GM18858 (cell line): Measurements from ENCODE around the gene PLCB1.
A peak's percentile ranks its signal among the peaks of the same experiment; 100 is the strongest.

ENCODE experiments used
- ATAC-seq: cut with Tn5 transposase; IDR thresholded peaks from one replicate; pipeline ENCODE4 v1.9.1; 2021; ENCODE audit not compliant: unreplicated experiment

The PLCB1 gene

DNA sequence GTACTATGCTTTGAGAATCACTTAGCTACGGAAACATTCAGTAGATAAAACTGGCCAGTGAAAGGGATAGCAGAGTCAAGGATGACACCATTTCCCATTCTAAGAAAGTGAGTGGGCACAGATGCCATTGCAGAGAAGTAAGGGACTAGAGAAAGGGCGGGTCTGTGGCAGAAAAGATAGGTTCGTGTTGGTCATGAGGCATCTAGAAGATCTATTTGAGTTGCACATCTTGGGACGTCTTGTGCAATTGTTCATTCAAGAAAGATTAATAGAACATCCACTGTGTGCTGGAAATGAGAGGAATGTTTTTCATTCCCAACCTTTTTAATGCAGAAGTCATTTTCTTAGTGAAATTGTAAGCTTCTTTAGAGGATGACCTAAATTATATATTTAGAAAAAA lies 161.7 kb downstream of the PLCB1 start:
- no peak for ATAC-seq

DNA sequence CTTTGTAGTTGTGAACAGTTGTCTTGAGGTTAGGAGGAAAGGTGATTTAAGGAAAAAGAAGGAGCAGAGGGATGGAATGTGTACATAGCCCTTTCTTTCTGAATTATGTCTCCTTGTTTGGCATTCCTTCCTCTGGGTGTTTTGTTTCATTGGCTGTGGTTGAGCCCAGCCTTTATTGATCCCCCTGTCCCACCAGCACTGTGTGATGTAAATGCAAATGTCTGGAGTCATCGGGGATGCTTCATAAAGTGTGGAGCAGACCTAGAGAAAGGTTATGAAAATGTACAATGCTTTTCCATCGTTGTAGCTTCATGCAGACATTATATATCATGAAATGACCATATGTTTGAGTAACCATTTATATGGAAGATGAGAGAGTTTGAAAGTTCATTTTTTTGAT lies 164.5 kb downstream of the PLCB1 start:
- no peak for ATAC-seq

DNA sequence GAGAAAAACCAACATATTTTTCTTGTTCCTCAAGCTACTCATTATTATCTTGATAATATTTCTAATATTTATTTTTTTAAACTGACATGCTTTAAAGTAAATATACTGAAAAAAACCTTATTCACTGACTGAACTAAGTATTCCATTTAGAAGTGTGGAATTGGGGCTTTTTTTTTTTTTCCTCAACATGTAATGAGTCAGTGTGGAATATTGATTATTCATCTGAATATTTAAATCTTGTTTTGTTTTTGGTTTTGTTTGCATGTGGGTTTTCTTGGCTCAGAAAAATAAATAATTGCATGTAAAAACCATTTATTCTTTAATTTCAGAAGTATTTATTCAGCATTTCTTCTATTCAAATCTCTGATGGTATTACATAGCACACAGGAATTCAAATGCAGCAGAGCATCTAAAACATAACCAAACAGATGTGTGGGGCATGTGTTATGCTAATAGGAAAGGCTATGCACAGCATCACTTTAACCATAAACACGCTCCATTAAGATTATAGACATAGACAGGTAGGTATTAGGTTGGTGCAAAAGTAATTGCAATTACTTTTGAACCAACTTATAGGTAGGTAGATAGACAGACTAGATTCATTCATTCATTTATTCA lies 166.5 kb downstream of the PLCB1 start:
- ATAC-seq, result no peak

DNA sequence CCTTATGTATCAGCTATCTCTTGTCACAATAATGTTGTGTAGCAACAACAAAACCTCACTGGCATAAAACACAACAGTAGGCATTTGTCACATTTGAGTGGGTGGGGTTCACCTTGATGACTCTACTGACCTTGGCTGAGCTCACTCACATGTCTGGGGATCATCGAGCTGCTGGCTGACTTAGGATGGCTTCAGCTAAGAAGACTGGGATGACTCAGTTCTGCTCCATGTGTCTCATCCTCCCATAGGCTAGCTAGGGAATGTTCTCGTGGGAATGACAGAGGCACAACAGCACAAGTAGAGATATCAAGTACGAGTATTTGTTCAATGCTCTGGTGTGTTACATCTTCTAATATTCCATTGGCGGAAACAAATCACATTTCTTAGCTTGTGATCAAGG lies 167.9 kb downstream of the PLCB1 start:
- ATAC-seq, result no peak

DNA sequence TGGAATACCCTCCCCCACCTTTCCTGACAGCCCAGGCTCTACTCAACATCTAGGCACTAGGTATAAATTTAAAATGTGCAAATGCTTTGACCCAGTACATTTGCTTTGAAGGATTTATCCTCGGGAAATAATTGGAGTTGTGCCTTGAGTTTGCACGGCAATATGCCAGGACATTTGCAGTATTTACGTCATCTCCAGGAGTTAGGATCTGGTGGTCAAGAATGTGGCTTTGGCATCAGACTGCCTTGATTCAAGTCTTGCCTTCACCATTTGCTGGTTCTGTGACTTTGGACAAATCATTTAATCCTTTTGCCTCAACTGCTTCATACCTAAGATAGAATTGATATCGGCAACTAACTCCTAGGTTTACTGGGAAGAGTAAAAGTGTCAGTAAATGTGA lies 169.6 kb downstream of the PLCB1 start:
- ATAC-seq, result no peak

DNA sequence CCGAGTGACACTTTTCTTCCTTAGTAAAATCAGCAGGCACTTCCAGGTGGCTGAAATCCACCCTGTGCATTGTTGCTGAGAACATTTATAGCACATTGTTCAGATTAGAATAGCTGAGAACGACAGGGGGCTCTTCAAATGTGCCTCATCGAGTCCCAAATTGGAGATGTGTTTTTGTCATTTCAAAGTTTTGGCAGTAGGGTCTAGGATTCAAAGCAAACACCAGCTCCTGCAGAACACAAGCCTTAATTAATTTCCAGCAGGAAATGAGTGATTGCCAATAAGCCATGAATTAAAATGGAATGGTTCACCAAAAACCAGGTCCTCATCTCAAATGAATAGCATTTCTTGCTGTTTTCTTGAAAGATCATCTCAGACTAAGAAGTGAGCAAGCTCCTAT lies 171.6 kb downstream of the PLCB1 start:
- ATAC-seq, result no peak

DNA sequence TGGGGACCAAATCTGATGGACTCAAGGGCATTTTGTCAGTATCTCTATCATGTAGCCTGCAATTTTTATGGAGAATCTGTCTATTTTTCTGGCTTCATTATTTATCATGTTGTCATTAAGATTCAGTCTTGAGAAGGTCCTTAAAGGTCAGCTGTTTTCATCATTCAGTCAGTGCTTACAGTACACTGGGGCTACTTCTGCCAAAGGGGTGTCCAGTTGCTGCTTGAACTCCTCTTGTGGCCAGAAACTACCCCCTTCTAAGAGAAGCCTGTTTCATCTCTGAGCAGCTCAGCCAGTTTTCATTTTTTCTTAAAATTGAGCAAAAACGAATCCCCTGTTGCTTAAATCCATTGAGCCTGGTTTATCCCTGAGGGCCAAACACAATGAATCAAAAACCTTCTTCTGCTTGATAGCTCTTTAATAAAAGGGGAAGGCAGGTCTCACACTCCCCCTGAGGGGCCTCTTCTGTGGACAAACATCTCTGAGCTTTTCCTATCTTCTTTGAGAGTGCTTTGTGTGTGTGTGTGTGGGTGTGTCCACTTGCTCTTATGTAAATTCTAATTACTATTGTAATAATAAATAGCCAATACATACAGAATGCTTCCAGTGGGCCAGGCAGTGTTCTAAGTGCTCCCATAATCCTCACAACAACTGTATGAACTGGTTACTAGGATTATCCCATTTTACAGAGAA lies 172.2 kb downstream of the PLCB1 start:
- no peak for ATAC-seq

DNA sequence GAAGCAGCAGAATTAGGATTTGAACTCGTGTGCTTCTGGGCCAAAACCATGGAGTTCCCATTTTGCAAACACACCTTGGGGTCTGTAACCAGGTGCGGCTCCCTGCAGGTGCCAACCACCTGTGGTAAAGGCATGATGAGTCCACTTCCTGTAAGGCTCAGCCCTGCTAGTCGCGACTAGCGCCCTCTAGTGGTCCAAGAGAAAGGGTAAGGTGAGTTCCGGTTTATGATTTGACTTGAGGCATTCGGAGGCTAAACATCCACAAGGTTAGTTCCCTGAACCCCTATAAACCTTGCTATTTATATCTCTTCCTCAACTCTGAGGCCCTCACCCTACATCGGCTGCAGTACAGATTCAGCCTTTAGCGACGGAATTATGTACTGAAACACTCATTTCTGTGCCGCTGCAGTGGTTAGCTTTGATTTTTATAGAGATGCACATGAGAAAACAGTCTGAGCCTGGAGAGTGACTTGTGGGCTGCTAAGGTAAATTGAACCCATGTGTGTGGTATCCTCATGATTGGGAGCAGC lies 173.4 kb downstream of the PLCB1 start:
- ATAC-seq, result peak; percentile 94

DNA sequence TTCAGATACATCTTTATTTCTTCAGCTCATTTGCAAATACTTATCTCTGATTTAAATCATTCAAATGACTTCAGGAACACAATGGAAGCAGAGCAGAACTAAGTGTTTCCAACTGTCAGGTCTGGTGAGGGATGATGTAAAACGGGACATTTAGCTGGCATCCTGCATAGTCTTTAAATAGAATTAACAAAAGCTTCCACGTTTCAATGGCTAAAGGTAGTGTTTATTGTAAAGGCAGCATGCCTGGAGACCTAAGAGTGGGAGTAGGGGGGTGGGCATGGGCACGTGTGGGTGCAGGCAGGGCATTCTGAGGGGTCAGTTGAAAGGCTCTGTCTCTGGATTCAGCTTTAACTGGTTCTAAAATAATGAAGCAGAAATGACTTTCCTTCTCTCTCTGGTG lies 174.9 kb downstream of the PLCB1 start:
- ATAC-seq, result no peak

DNA sequence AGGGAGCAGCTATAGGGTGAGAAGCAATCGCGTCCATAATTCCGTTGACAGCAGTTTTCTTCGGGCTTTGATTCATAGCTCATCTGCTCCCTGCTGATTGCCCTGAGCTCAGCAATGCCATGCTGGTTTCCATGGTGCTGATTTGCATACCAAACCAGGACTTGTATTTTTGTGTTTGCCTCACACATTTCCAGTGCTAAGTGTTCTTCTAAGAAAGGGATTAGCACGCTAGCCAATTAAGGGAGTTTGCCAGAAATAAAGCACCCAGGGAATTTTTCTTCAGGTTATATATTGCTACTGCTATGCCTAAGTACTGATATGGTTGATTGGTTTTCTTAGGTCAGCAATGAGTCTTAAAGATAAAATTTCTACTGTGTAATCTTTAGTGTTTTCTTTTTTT lies 177.6 kb downstream of the PLCB1 start:
- no peak for ATAC-seq

DNA sequence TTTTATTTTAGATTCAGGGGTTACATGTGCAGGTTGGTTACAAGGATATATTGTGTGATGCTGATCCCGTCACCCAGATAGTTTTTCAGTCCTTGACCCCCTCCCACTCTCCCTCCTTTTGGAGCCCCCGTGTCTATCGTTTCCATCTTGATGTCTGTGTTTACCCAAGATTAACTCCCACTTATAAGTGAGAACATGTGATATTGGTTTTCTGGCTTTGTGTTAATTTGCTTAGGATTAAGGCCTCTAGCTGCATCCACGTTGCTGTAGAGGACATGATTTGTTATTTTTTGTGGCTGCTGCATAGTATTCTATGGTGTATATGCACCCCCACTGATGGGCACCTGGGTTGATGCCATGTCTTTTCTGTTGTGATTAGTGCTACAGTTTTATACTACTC lies 178.6 kb downstream of the PLCB1 start:
- ATAC-seq, result no peak

DNA sequence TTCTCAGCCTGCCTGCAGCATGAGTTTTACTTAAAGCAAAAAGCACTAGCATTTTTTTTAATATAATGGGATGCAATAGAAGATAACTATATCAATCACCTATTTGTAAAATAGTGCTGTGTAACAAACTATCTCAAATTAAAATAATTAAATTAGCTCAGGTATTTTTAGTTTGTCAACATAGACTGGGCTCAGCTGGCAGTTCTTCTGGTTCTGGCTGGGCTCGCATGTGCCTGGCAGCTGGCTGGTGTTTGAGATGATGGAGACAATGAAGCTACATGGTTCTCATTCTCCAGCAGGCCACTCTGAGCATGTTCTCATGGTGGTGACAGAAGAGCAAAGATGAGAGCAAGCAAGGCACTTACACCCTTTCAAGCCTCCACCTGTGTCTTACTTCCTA lies 181.0 kb downstream of the PLCB1 start:
- no peak for ATAC-seq

DNA sequence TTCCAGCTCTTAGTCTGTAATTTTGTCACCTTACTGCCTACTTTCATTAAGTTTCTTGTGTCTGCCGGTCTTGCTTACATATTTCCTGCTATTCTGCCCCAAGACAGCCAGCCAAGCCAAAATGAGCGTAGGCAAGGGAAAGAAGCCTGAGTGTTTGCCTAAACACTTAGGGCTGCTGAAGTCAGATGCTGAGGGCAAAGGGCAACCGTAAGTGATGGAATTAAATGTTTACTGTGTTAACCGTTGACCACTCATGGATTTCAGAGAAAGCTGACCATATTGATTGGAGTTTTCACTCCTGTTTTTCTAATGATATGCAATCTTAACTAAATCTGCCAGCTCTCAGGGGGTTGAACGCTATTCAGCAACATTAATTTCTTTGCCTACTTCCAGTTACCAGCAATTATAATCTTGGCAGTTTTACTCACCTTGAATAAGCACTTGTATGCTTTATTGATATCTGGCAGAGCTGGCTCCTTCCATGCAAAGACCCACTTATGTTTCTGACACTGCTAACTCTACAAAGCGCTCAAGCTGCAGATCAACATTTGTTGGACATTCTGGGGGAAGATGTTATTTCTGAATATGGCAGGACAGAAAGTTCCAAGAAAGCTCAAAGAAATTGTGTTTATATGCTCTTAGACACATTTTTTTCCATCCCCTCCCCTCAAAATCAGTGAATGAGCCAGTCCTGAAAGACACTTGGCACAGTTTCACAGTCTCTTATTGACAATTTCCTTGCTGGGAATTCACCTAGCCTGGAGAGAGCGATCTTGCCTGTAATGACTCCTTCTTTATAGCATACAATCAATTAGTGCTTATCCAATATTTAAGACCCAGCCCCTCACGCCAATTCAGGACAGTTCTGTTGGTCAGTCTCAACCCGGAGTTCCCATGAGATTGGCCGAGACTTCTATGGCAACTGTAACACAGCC lies 183.8 kb downstream of the PLCB1 start:
- ATAC-seq, result no peak

DNA sequence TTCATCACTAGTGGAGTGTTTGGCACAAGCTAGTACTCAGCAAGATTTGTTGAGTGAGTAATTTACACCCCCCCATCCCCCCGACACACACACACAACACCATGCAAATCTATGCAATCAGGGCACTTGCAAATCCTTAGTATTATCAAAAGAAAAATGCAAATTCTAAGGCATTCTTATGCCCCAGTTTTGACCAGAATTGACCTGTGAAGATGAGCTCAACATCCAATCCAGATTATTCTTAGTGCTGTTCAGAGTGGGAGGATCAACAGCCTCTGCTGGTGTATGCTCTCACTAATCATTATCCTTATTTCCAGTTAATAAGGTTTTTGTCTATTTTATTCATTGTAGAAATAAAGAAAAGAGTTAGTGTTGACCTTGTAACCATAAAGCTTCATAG lies 185.4 kb downstream of the PLCB1 start:
- ATAC-seq, result no peak

DNA sequence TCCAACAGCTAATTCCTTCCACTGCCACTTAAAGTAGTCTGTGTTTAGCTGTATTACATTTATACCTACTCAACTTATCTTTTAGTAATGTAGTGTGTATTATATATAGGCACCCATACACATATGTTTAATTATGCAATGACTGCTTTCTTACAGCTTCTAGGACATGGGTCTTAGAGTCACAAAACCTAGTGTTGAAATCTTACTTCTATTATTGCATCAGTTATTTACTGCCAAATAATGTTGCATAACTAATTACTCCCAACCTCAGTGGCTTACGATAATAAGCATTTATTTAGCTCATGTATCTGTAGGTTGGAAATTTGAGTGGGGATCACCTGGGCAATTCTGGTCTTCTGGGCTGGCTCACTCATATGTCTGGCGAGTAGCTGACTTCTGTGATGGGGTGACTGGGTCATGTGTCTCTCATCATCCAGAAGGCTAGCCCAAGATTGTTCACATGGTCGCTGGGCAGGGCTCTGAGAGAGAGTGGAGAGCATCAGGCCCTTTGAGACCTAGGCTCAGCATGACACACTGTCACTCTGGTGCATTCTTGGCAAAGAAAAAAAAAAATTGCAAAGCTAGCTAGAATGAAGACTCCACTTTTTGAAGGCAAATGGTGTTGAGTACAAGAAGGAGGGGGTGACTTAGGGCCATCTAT lies 187.0 kb downstream of the PLCB1 start:
- no peak for ATAC-seq

DNA sequence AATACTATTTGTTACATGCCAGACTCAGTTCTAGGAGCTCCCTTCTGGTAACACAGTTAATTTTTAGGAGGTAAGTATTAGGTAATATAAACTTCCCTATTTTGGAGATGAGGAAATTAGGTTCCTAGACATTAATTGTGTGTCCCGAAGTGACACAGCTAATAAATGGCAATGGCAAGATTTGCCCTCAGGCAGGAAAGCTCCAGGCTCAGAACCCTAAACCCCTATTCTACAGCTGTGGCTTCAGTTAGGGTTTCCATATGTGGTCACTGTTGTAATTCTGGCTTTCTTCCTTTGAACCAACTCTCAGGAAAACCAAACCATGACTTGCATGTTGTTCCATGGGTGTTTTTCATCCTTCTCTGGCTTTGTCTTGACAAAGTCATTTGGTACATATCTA lies 188.2 kb downstream of the PLCB1 start:
- no peak for ATAC-seq

DNA sequence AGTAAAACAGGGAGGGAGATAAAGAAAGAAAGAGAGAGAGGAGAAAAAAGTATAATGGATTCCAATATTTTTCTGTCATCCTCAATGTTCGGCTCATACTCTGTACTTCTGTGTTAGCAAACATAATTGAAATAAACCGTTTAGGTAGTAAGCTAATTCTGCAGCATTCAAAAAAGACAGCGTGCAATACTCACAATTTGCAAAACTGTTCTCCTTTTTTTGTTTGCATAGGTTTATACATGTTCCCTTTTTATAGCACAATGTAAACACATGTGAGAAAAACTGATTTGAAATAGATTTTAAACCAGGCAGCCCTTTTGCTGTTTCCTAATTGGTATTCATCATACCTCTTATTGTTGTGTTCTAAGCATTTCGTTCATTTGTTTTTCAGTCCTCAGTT lies 188.9 kb downstream of the PLCB1 start:
- no peak for ATAC-seq

DNA sequence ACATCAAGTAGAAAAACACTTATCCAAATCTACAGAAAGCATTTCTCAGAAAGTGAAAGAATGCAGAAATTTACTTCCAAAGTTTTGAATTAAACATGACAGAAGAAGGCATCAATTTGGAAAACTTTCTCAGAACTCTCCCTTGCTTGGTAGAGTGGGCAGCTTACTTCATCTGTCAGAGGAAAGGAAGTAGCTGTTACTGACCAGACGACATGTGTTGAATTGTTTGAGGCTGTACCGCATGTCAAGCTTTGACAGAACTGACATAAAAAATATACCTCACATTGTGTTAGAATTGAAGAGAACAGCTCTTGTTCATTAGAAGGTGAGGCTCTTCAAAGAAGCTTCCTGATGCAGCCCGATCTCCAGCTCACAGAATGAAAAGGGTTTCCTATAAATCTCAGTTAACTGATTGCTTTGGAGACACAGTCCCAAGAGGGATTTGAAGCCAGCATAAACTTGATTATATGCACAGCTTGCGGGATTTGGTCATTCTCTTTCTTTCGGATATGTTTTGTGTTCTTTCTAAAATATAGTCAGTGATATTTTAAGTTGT lies 190.7 kb downstream of the PLCB1 start:
- no peak for ATAC-seq

DNA sequence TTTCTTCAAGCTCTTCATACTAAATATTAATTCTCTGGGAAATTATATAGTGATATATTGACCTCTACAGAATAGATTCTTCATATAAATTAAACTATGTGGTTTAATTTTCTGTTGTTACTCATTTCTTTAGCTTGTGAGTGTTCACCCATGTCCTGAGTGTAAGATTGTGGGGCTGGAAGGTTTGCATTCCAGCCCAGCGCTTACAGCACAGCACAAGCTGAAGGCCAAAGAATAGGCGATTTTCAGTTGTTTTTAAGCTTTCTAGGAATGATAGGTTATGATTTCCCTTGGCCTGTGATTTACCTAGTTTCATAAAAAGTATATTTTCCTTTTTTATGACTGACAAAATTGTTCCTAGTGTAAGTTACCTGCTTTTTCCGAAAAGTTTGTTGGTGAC lies 194.1 kb downstream of the PLCB1 start:
- no peak for ATAC-seq

DNA sequence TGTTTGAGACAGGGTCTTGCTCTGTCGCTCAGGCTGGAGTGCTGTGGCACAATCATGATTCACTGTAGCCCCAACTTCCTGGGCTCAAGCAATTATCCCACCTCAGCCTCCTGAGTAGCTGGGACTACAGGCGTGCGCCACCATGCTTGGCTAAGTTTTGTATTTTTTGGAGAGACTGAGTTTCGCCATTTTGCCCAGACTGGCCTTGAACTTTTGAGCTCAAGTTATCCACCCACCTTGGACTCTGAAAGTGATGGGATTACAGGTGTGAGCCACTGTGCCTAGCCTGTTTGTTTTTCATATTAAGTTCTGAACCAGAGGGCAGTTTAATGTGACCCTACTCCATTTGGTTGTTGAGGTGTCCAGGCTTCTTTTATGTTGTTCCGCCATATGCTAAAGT lies 194.8 kb downstream of the PLCB1 start:
- ATAC-seq, result no peak

DNA sequence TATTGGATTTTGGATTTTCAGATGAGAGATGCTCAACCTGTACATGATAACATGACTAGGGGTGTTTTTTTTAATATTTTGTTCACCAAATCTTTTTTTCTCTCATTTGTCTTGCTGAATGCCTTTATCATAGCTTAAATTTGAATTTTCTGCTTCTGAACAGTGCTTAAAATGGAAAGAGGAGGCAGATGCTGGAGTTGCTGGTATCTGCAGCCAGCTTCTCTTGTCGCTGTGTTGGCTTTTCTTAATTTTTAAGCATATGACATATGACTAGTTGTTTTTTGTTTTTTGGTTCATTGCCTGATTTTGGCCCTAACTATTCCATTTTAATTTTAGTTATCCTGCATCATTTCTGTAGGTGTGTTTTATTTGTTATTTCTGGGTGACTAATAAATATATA lies 196.1 kb downstream of the PLCB1 start:
- no peak for ATAC-seq
